ENCODE data around the gene MEST. TPM values are rescaled to one million over a fixed set of nuclear protein-coding genes. Genes with fewer than 3 reads are reported as not detected.

MEST gene
- polyA plus RNA-seq, 1 of the 3 experiments (the other 2 are of a cell fraction): 36.7 TPM

DNA sequence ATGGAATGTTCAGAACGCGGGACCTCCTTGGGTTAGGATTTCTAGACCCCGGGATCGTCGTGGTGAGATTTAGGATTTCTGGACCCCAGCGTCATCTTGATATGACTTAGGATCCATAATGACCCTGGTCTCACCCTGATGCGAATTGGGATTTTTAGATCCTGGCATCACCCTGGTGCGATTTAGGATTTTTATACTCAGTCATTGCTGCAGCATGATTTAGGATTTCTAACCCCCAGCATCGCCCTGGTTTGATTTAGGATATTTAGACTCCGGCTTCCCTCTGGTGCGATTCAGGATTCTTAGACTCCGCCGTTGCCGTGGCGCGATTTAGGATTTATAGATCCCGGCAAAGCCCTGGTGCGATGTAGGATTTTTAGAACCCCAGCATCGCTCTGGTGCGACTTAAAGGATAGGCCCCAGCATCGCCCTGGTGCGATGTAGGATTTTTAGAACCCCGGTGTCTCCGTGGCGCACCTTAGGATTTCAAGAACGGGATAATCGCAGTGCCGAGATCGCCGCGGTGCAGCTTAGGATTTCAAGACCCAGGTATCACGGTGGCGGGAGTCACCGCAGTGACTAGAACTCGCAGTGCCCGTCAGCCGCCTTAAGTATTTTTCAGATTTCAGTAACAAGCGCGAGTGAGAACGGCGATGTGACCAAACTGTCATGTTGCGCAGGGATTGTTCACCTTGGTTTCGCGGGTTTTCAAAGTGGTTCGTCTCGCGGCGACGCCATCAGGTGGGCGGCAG, 814 bp downstream of the MEST start:
- Histone ChIP-seq H3K36me3 (replicated peaks in 1 of 2; ENCODE audit: control insufficient read depth in 1 of 2, insufficient read depth in 2 of 2, low read length in 1 of 2) (peaks cover 0 to 9% of the 10 kb centered on the region in 2 experiments), H3K79me2 (ENCODE audit: insufficient read depth) (no peaks in the 10 kb centered on the region), H3K27me3 (ENCODE audit: insufficient read depth) (no peaks in the 10 kb centered on the region), H3K9me2 (no peaks in the 10 kb centered on the region), H3K4me2 (peak overlapping the region; percentile 63), H3K9me3 (no peaks in the 10 kb centered on the region), H3K4me1 (ENCODE audit: control insufficient read depth in 1 of 2, insufficient read depth in 2 of 2, low read depth in 1 of 2, low read length in 1 of 2) (peaks cover 5 to 17% of the 10 kb centered on the region in 2 experiments), H3K9ac (peak overlapping the region; percentile 30; the same call in 1 of the 2 replicates), H4K20me1 (ENCODE audit: insufficient read depth) (no peaks in the 10 kb centered on the region), H3K4me3 (ENCODE audit: low read depth in 2 of 2, low read length in 1 of 2) (peak overlapping the region; percentile 53 to 58), H2AFZ (ENCODE audit: low read depth) (0 out of 2 replicates have a peak overlapping the region, but pooled peaks have one; percentile 31), H3K27ac (ENCODE audit: low read depth in 2 of 2, low read length in 1 of 2) (no peak overlapping the region), H3F3A (replicated peaks; ENCODE audit: insufficient read depth) (peaks cover 18% of the 10 kb centered on the region)
- POLR2A ChIA-PET: no interaction called here
- DNase-seq: peak; percentile 23
- WGBS (ENCODE audit: low lambda C conversion rate): 72% methylated on average over 50 of the region's 50 CpGs
- no peak for TF ChIP-seq RAD21 (IDR thresholded peaks at IDR 0.05; ENCODE audit: low read length)
- TF ChIP-seq, protein P1, sequence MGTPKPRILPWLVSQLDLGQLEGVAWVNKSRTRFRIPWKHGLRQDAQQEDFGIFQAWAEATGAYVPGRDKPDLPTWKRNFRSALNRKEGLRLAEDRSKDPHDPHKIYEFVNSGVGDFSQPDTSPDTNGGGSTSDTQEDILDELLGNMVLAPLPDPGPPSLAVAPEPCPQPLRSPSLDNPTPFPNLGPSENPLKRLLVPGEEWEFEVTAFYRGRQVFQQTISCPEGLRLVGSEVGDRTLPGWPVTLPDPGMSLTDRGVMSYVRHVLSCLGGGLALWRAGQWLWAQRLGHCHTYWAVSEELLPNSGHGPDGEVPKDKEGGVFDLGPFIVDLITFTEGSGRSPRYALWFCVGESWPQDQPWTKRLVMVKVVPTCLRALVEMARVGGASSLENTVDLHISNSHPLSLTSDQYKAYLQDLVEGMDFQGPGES (IDR thresholded peaks at IDR 0.05; ENCODE audit: low read depth, low read length): no peak
- TF ChIP-seq FOXJ3 (CRISPR knock-in tag; IDR thresholded peaks at IDR 0.05): no peak
- TF ChIP-seq SIN3A (IDR thresholded peaks at IDR 0.05; ENCODE audit: borderline replicate concordance, low read depth, low read length): no peak
- CTCF ChIA-PET: interaction anchor here (0.6 kb wide), 1 partner anchor 1236 kb away, joined by 3 read pairs; no protein-coding TSS in a partner anchor

DNA sequence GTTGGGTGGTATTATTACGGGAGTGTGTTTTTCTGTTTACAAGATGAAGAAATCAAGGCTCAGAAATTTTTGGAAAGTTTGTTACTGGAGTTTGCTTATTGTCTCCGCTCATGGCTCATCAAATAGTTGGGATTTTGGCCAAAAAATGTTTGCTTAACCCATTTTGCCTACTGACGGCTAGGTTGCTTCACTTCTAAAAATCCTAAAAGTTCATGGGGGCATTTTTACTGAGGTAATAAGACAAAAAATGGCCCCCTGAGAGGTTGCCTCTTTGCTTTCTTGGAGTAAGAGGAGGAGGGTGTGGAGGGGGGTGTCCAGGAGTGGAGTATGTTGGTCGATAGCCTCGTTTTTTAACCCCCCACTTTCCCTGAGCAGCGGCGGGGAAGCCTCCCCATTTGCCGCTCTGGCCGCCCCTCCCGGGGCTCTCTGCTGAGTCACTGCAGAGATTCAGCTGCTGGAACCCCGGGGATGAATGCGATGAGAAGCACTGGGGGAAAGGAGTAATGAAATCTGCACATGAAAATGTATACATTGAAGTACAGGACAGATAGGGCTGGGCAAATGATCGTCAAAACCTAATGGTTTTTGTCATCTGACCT, 1.5 kb downstream of the MEST start:
- WGBS (ENCODE audit: low lambda C conversion rate): 72% methylated on average over 13 of the region's 13 CpGs
- ChIA-PET POLR2A (no interaction called here), CTCF (interaction anchor here (0.6 to 1.6 kb wide), 2 partner anchors 216 to 1235 kb away, joined by 3 read pairs; no protein-coding TSS in a partner anchor)
- TF ChIP-seq RFX5 (IDR thresholded peaks at IDR 0.05; ENCODE audit: low read length): no peak
- TF ChIP-seq RCOR1 (IDR thresholded peaks at IDR 0.05; ENCODE audit: low read length): no peak
- TF ChIP-seq, protein P2, sequence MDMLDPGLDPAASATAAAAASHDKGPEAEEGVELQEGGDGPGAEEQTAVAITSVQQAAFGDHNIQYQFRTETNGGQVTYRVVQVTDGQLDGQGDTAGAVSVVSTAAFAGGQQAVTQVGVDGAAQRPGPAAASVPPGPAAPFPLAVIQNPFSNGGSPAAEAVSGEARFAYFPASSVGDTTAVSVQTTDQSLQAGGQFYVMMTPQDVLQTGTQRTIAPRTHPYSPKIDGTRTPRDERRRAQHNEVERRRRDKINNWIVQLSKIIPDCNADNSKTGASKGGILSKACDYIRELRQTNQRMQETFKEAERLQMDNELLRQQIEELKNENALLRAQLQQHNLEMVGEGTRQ (IDR thresholded peaks at IDR 0.05; ENCODE audit: borderline replicate concordance, low read depth, low read length): no peak
- no peak for TF ChIP-seq FOXM1 (IDR thresholded peaks at IDR 0.05; ENCODE audit: low read depth)
- Histone ChIP-seq H3K4me2 (peak overlapping the region; percentile 63), H3K27ac (ENCODE audit: low read depth in 2 of 2, low read length in 1 of 2) (no peak overlapping the region), H3F3A (replicated peaks; ENCODE audit: insufficient read depth) (peaks cover 16% of the 10 kb centered on the region), H2AFZ (ENCODE audit: low read depth) (no peak overlapping the region), H3K27me3 (ENCODE audit: insufficient read depth) (no peaks in the 10 kb centered on the region), H3K4me1 (ENCODE audit: control insufficient read depth in 1 of 2, insufficient read depth in 2 of 2, low read depth in 1 of 2, low read length in 1 of 2) (peaks cover 5 to 15% of the 10 kb centered on the region in 2 experiments), H3K9me3 (no peaks in the 10 kb centered on the region), H3K9me2 (no peaks in the 10 kb centered on the region), H3K9ac (no peak overlapping the region), H3K36me3 (replicated peaks in 1 of 2; ENCODE audit: control insufficient read depth in 1 of 2, insufficient read depth in 2 of 2, low read length in 1 of 2) (peaks cover 0 to 13% of the 10 kb centered on the region in 2 experiments), H3K4me3 (ENCODE audit: low read depth in 2 of 2, low read length in 1 of 2) (peak overlapping the region; percentile 53 to 58), H3K79me2 (ENCODE audit: insufficient read depth) (no peaks in the 10 kb centered on the region), H4K20me1 (ENCODE audit: insufficient read depth) (no peaks in the 10 kb centered on the region)
- DNase-seq: peak; percentile 21

Measured in SK-N-SH (cell line).